Measurements from ENCODE around the gene NMT2.
"Not testable (repeated sequence)": the region's sequence is repeated elsewhere in the genome, so short reads cannot be mapped to it uniquely, and the experiment has no call there.

NMT2 gene

GRCh38 chr10:15168291-15168785 is at the start of gene NMT2:
NMT2 (minus strand) TSS chr10:15168693; CDS start chr10:15168612, 81 bp downstream.
- H3K4me3 ChIP-seq: peak within 1 kb of the TSS; percentile 80
- H3K27ac ChIP-seq: 0 out of 2 replicates have a peak within 1 kb of the TSS, but pooled peaks have one; percentile 41

GRCh38 chr10:15216700-15217099 is 48.2 kb upstream of the NMT2 start:
- peaks cover 10% of the 10 kb centered on the region for H4K20me1 ChIP-seq
- H3K36me3 ChIP-seq: peaks cover 85% of the 10 kb centered on the region
- no peaks in the 10 kb centered on the region for H3K9me3 ChIP-seq
- H3K4me1 ChIP-seq: no peaks in the 10 kb centered on the region
- H3K27ac ChIP-seq: no peak overlapping the region
- H3K4me2 ChIP-seq: no peak overlapping the region
- TF ChIP-seq Cebpa-rat (IDR thresholded peaks at IDR 0.05): no peak
- H3K9ac ChIP-seq: no peak overlapping the region
- H3K4me3 ChIP-seq: no peak overlapping the region
- no peaks in the 10 kb centered on the region for H3K27me3 ChIP-seq

More at GRCh38 chr10:15168291-15168785, at the start of gene NMT2:
- peaks cover 39% of the 10 kb centered on the region for H3K4me1 ChIP-seq
- H4K20me1 ChIP-seq: peaks cover 18% of the 10 kb centered on the region
- no peaks in the 10 kb centered on the region for H3K9me3 ChIP-seq
- peaks cover 21% of the 10 kb centered on the region for H3K27me3 ChIP-seq
- no peak for TF ChIP-seq Cebpa-rat (IDR thresholded peaks at IDR 0.05)
- H3K9ac ChIP-seq: peak within 1 kb of the TSS; percentile 79
- peak within 1 kb of the TSS; percentile 97 for H3K4me2 ChIP-seq
- H3K36me3 ChIP-seq: no peaks in the 10 kb centered on the region

- TF ChIP-seq Cebpa-rat (IDR thresholded peaks at IDR 0.05): no peak
These were observed 45.7 kb upstream of the NMT2 start for GRCh38 chr10:15214237-15214636.

GRCh38 chr10:15213461-15213861 is 45.0 kb upstream of the NMT2 start:
- Histone ChIP-seq H3K4me1 (peaks cover 8% of the 10 kb centered on the region), H3K9ac (no peak overlapping the region)
- no peak for TF ChIP-seq Cebpa-rat (IDR thresholded peaks at IDR 0.05)

More at GRCh38 chr10:15214237-15214636, 45.7 kb upstream of the NMT2 start:
- H3K27ac ChIP-seq: no peak overlapping the region
- H3K9me3 ChIP-seq: no peaks in the 10 kb centered on the region
- H4K20me1 ChIP-seq: peaks cover 18% of the 10 kb centered on the region
- no peak overlapping the region for H3K4me2 ChIP-seq
- peaks cover 80% of the 10 kb centered on the region for H3K36me3 ChIP-seq
- no peak overlapping the region for H3K9ac ChIP-seq
- H3K4me3 ChIP-seq: no peak overlapping the region
- no peaks in the 10 kb centered on the region for H3K27me3 ChIP-seq
- peaks cover under 1% of the 10 kb centered on the region; the same call in 1 of the 2 replicates for H3K4me1 ChIP-seq

GRCh38 chr10:15211464-15211979 is 43.0 kb upstream of the NMT2 start:
- Histone ChIP-seq H3K4me1 (peaks cover 17% of the 10 kb centered on the region), H3K36me3 (peaks cover 61% of the 10 kb centered on the region), H3K4me3 (no peak overlapping the region), H3K9me3 (no peaks in the 10 kb centered on the region), H3K9ac (no peak overlapping the region), H4K20me1 (peaks cover 18% of the 10 kb centered on the region), H3K27ac (no peak overlapping the region), H3K27me3 (no peaks in the 10 kb centered on the region), H3K4me2 (no peak overlapping the region)
- TF ChIP-seq Cebpa-rat (IDR thresholded peaks at IDR 0.05): no peak

More at GRCh38 chr10:15213461-15213861, 45.0 kb upstream of the NMT2 start:
- H3K4me2 ChIP-seq: no peak overlapping the region
- H3K4me3 ChIP-seq: no peak overlapping the region
- H3K27ac ChIP-seq: no peak overlapping the region
- no peaks in the 10 kb centered on the region for H3K27me3 ChIP-seq
- H4K20me1 ChIP-seq: peaks cover 18% of the 10 kb centered on the region
- H3K36me3 ChIP-seq: peaks cover 72% of the 10 kb centered on the region
- no peaks in the 10 kb centered on the region for H3K9me3 ChIP-seq

- Histone ChIP-seq H3K27me3 (no peaks in the 10 kb centered on the region), H3K4me3 (no peak overlapping the region), H3K36me3 (peaks cover 57% of the 10 kb centered on the region), H3K9ac (no peak overlapping the region), H4K20me1 (peaks cover 18% of the 10 kb centered on the region), H3K4me2 (no peak overlapping the region), H3K4me1 (peaks cover 17% of the 10 kb centered on the region), H3K27ac (no peak overlapping the region), H3K9me3 (no peaks in the 10 kb centered on the region)
- TF ChIP-seq Cebpa-rat (IDR thresholded peaks at IDR 0.05): no peak
These were observed 42.0 kb upstream of the NMT2 start for GRCh38 chr10:15210521-15210920.

GRCh38 chr10:15209827-15210509 is 41.5 kb upstream of the NMT2 start:
- Histone ChIP-seq H3K4me1 (peaks cover 17% of the 10 kb centered on the region), H3K27ac (no peak overlapping the region), H3K4me2 (no peak overlapping the region), H3K4me3 (no peak overlapping the region), H3K27me3 (no peaks in the 10 kb centered on the region), H3K36me3 (peaks cover 55% of the 10 kb centered on the region), H4K20me1 (peaks cover 18% of the 10 kb centered on the region), H3K9ac (no peak overlapping the region), H3K9me3 (no peaks in the 10 kb centered on the region)
- no peak for TF ChIP-seq Cebpa-rat (IDR thresholded peaks at IDR 0.05)

- H3K36me3 ChIP-seq: peaks cover 37% of the 10 kb centered on the region
- H3K9ac ChIP-seq: no peak overlapping the region
- peaks cover 18% of the 10 kb centered on the region for H4K20me1 ChIP-seq
- peak overlapping the region; percentile 68 for H3K4me2 ChIP-seq
- TF ChIP-seq Cebpa-rat (IDR thresholded peaks at IDR 0.05): no peak
- no peaks in the 10 kb centered on the region for H3K9me3 ChIP-seq
- no peaks in the 10 kb centered on the region for H3K27me3 ChIP-seq
- H3K27ac ChIP-seq: peak overlapping the region; percentile 45; the same call in 1 of the 2 replicates
- H3K4me1 ChIP-seq: peaks cover 17% of the 10 kb centered on the region
- no peak overlapping the region for H3K4me3 ChIP-seq
These were observed 39.7 kb upstream of the NMT2 start for GRCh38 chr10:15208221-15208620.

GRCh38 chr10:15207410-15207809 is 38.9 kb upstream of the NMT2 start:
- not testable (repeated sequence) for H3K4me2 ChIP-seq, H3K4me3 ChIP-seq, H3K9me3 ChIP-seq, H3K27ac ChIP-seq, H3K9ac ChIP-seq, H3K27me3 ChIP-seq
- Histone ChIP-seq H3K36me3 (peaks cover 29% of the 10 kb centered on the region), H4K20me1 (peaks cover 15% of the 10 kb centered on the region), H3K4me1 (peaks cover 17% of the 10 kb centered on the region)

- Histone ChIP-seq H3K4me2 (no peak overlapping the region), H3K4me1 (peaks cover under 1% of the 10 kb centered on the region), H3K9me3 (no peaks in the 10 kb centered on the region), H3K36me3 (peaks cover 3% of the 10 kb centered on the region; the same call in 1 of the 2 replicates), H3K4me3 (no peak overlapping the region), H3K9ac (no peak overlapping the region), H3K27me3 (no peaks in the 10 kb centered on the region), H4K20me1 (no peaks in the 10 kb centered on the region), H3K27ac (no peak overlapping the region)
- no peak for TF ChIP-seq Cebpa-rat (IDR thresholded peaks at IDR 0.05)
These were observed 34.1 kb upstream of the NMT2 start for GRCh38 chr10:15202639-15203038.

- not testable (repeated sequence) for H3K27me3 ChIP-seq, H3K36me3 ChIP-seq, H3K9me3 ChIP-seq, H3K4me3 ChIP-seq, H4K20me1 ChIP-seq, H3K9ac ChIP-seq, H3K27ac ChIP-seq, H3K4me2 ChIP-seq, H3K4me1 ChIP-seq
These were observed 33.8 kb upstream of the NMT2 start for GRCh38 chr10:15202301-15202621.
